C4-2B (cell line): ENCODE measurements around the gene CMKLR1.

ENCODE experiments used
- H3K27ac ChIP-seq: fragments of 450-650 bp; 2 replicates; pipeline ENCODE4 v1.5.1; 2017
- CTCF ChIP-seq: fragments of 450-650 bp; conservative IDR thresholded peaks from 2 replicates; pipeline ENCODE4 v1.5.1; 2017; ENCODE audit warnings: mild to moderate bottlenecking
- ZFX ChIP-seq: fragments of 450-650 bp; IDR thresholded peaks from 2 replicates; pipeline ENCODE4 v1.6.1; 2017

The CMKLR1 gene

GRCh38 chr12:108338915-108339657 lies at the start of gene CMKLR1:
Gene CMKLR1, minus strand, starts transcription at chr12:108339311. Its CDS starts 45,720 bp downstream, at chr12:108293591.
- H3K27ac ChIP-seq: no peak within 1 kb of the TSS
- TF ChIP-seq ZFX: no peak
- TF ChIP-seq CTCF: no peak

- TF ChIP-seq CTCF: no peak
- TF ChIP-seq ZFX: no peak
- no peak overlapping the region for H3K27ac ChIP-seq
These were observed 48.7 kb upstream of the CMKLR1 start for GRCh38 chr12:108387771-108388170.

- TF ChIP-seq CTCF (no peak), ZFX (no peak)
These were observed 47.7 kb upstream of the CMKLR1 start for GRCh38 chr12:108386709-108387360.

GRCh38 chr12:108382437-108382801 lies 43.3 kb upstream of the CMKLR1 start:
- no peak overlapping the region for H3K27ac ChIP-seq
- TF ChIP-seq ZFX (no peak), CTCF (no peak)

More at GRCh38 chr12:108386709-108387360, 47.7 kb upstream of the CMKLR1 start:
- no peak overlapping the region for H3K27ac ChIP-seq

GRCh38 chr12:108381787-108382436 lies 42.8 kb upstream of the CMKLR1 start:
- no peak for TF ChIP-seq ZFX
- no peak for TF ChIP-seq CTCF
- no peak overlapping the region for H3K27ac ChIP-seq

GRCh38 chr12:108380382-108380781 lies 41.3 kb upstream of the CMKLR1 start:
- TF ChIP-seq CTCF: no peak
- no peak for TF ChIP-seq ZFX

GRCh38 chr12:108379823-108380222 lies 40.7 kb upstream of the CMKLR1 start:
- TF ChIP-seq ZFX (no peak), CTCF (no peak)
- no peak overlapping the region for H3K27ac ChIP-seq

More at GRCh38 chr12:108380382-108380781, 41.3 kb upstream of the CMKLR1 start:
- no peak overlapping the region for H3K27ac ChIP-seq
